ENCODE results near the gene SOHLH1.

The SOHLH1 gene

GRCh38 chr9:135712613-135713295 is 13.5 kb upstream of the SOHLH1 start:
- Histone ChIP-seq H3K4me1 (ENCODE audit: control insufficient read depth in 1 of 2, insufficient read depth in 2 of 2, low read length in 2 of 2) (no peaks in the 10 kb centered on the region), H3K9me3 (ENCODE audit: control insufficient read depth in 1 of 2, low read length in 2 of 2) (no peaks in the 10 kb centered on the region), H3K4me3 (ENCODE audit: low read depth in 1 of 2, low read length in 2 of 2) (no peak overlapping the region), H3K27ac (ENCODE audit: low read length) (no peak overlapping the region), H3K36me3 (ENCODE audit: control insufficient read depth in 1 of 2, insufficient read depth in 2 of 2, low read length in 2 of 2) (no peaks in the 10 kb centered on the region), H3K27me3 (ENCODE audit: low read depth, low read length) (peaks cover 11% of the 10 kb centered on the region)

- H3K9me3 ChIP-seq (ENCODE audit: control insufficient read depth in 1 of 2, low read length in 2 of 2): no peaks in the 10 kb centered on the region
- H3K27ac ChIP-seq (ENCODE audit: low read length): no peak overlapping the region
- peaks cover 11% of the 10 kb centered on the region for H3K27me3 ChIP-seq (ENCODE audit: low read depth, low read length)
- no peaks in the 10 kb centered on the region for H3K36me3 ChIP-seq (ENCODE audit: control insufficient read depth in 1 of 2, insufficient read depth in 2 of 2, low read length in 2 of 2)
- no peak overlapping the region for H3K4me3 ChIP-seq (ENCODE audit: low read depth in 1 of 2, low read length in 2 of 2)
- no peaks in the 10 kb centered on the region for H3K4me1 ChIP-seq (ENCODE audit: control insufficient read depth in 1 of 2, insufficient read depth in 2 of 2, low read length in 2 of 2)
These were observed 12.6 kb upstream of the SOHLH1 start for GRCh38 chr9:135711881-135712280.

GRCh38 chr9:135711391-135711790 is 12.1 kb upstream of the SOHLH1 start:
- Histone ChIP-seq H3K27ac (ENCODE audit: low read length) (no peak overlapping the region), H3K27me3 (ENCODE audit: low read depth, low read length) (peaks cover 11% of the 10 kb centered on the region), H3K9me3 (ENCODE audit: control insufficient read depth in 1 of 2, low read length in 2 of 2) (no peaks in the 10 kb centered on the region), H3K4me1 (ENCODE audit: control insufficient read depth in 1 of 2, insufficient read depth in 2 of 2, low read length in 2 of 2) (no peaks in the 10 kb centered on the region), H3K36me3 (ENCODE audit: control insufficient read depth in 1 of 2, insufficient read depth in 2 of 2, low read length in 2 of 2) (no peaks in the 10 kb centered on the region), H3K4me3 (ENCODE audit: low read depth in 1 of 2, low read length in 2 of 2) (no peak overlapping the region)

GRCh38 chr9:135708164-135708563 is 8.9 kb upstream of the SOHLH1 start:
- Histone ChIP-seq H3K9me3 (ENCODE audit: control insufficient read depth in 1 of 2, low read length in 2 of 2) (no peaks in the 10 kb centered on the region), H3K4me1 (ENCODE audit: control insufficient read depth in 1 of 2, insufficient read depth in 2 of 2, low read length in 2 of 2) (no peaks in the 10 kb centered on the region), H3K27ac (ENCODE audit: low read length) (no peak overlapping the region), H3K27me3 (ENCODE audit: low read depth, low read length) (peaks cover 5% of the 10 kb centered on the region), H3K4me3 (ENCODE audit: low read depth in 1 of 2, low read length in 2 of 2) (no peak overlapping the region), H3K36me3 (ENCODE audit: control insufficient read depth in 1 of 2, insufficient read depth in 2 of 2, low read length in 2 of 2) (no peaks in the 10 kb centered on the region)

GRCh38 chr9:135707252-135708138 is 8.2 kb upstream of the SOHLH1 start:
- H3K27ac ChIP-seq (ENCODE audit: low read length): no peak overlapping the region
- H3K36me3 ChIP-seq (ENCODE audit: control insufficient read depth in 1 of 2, insufficient read depth in 2 of 2, low read length in 2 of 2): no peaks in the 10 kb centered on the region
- peaks cover 5% of the 10 kb centered on the region for H3K27me3 ChIP-seq (ENCODE audit: low read depth, low read length)
- peaks cover 0 to under 1% of the 10 kb centered on the region in 2 donors for H3K4me1 ChIP-seq (ENCODE audit: control insufficient read depth in 1 of 2, insufficient read depth in 2 of 2, low read length in 2 of 2)
- no peak overlapping the region for H3K4me3 ChIP-seq (ENCODE audit: low read depth in 1 of 2, low read length in 2 of 2)
- no peaks in the 10 kb centered on the region for H3K9me3 ChIP-seq (ENCODE audit: control insufficient read depth in 1 of 2, low read length in 2 of 2)

- H3K36me3 ChIP-seq (ENCODE audit: control insufficient read depth in 1 of 2, insufficient read depth in 2 of 2, low read length in 2 of 2): no peaks in the 10 kb centered on the region
- H3K27me3 ChIP-seq (ENCODE audit: low read depth, low read length): peaks cover 5% of the 10 kb centered on the region
- H3K27ac ChIP-seq (ENCODE audit: low read length): no peak overlapping the region
- H3K9me3 ChIP-seq (ENCODE audit: control insufficient read depth in 1 of 2, low read length in 2 of 2): no peaks in the 10 kb centered on the region
- H3K4me1 ChIP-seq (ENCODE audit: control insufficient read depth in 1 of 2, insufficient read depth in 2 of 2, low read length in 2 of 2): peaks cover 0 to 10% of the 10 kb centered on the region in 2 donors
- H3K4me3 ChIP-seq (ENCODE audit: low read depth in 1 of 2, low read length in 2 of 2): no peak overlapping the region
These were observed 7.0 kb upstream of the SOHLH1 start for GRCh38 chr9:135706288-135706687.

- peaks cover 5% of the 10 kb centered on the region for H3K27me3 ChIP-seq (ENCODE audit: low read depth, low read length)
- H3K4me3 ChIP-seq (ENCODE audit: low read depth in 1 of 2, low read length in 2 of 2): no peak overlapping the region
- no peaks in the 10 kb centered on the region for H3K36me3 ChIP-seq (ENCODE audit: control insufficient read depth in 1 of 2, insufficient read depth in 2 of 2, low read length in 2 of 2)
These were observed 6.1 kb upstream of the SOHLH1 start for GRCh38 chr9:135705376-135705775.

GRCh38 chr9:135704483-135704882 is 5.2 kb upstream of the SOHLH1 start:
- Histone ChIP-seq H3K4me3 (ENCODE audit: low read depth in 1 of 2, low read length in 2 of 2) (no peak overlapping the region), H3K27ac (ENCODE audit: low read length) (no peak overlapping the region), H3K27me3 (ENCODE audit: low read depth, low read length) (peaks cover 5% of the 10 kb centered on the region), H3K9me3 (ENCODE audit: control insufficient read depth in 1 of 2, low read length in 2 of 2) (no peaks in the 10 kb centered on the region), H3K4me1 (ENCODE audit: control insufficient read depth in 1 of 2, insufficient read depth in 2 of 2, low read length in 2 of 2) (peaks cover 0 to 10% of the 10 kb centered on the region in 2 donors), H3K36me3 (ENCODE audit: control insufficient read depth in 1 of 2, insufficient read depth in 2 of 2, low read length in 2 of 2) (no peaks in the 10 kb centered on the region)

More at GRCh38 chr9:135705376-135705775, 6.1 kb upstream of the SOHLH1 start:
- Histone ChIP-seq H3K27ac (ENCODE audit: low read length) (no peak overlapping the region), H3K4me1 (ENCODE audit: control insufficient read depth in 1 of 2, insufficient read depth in 2 of 2, low read length in 2 of 2) (peaks cover 0 to 10% of the 10 kb centered on the region in 2 donors), H3K9me3 (ENCODE audit: control insufficient read depth in 1 of 2, low read length in 2 of 2) (no peaks in the 10 kb centered on the region)

GRCh38 chr9:135703726-135704125 is 4.4 kb upstream of the SOHLH1 start:
- Histone ChIP-seq H3K9me3 (ENCODE audit: control insufficient read depth in 1 of 2, low read length in 2 of 2) (no peaks in the 10 kb centered on the region), H3K4me3 (ENCODE audit: low read depth in 1 of 2, low read length in 2 of 2) (no peak overlapping the region), H3K36me3 (ENCODE audit: control insufficient read depth in 1 of 2, insufficient read depth in 2 of 2, low read length in 2 of 2) (no peaks in the 10 kb centered on the region), H3K27me3 (ENCODE audit: low read depth, low read length) (peaks cover 5% of the 10 kb centered on the region), H3K27ac (ENCODE audit: low read length) (no peak overlapping the region), H3K4me1 (ENCODE audit: control insufficient read depth in 1 of 2, insufficient read depth in 2 of 2, low read length in 2 of 2) (peaks cover 0 to 10% of the 10 kb centered on the region in 2 donors)

- Histone ChIP-seq H3K4me3 (ENCODE audit: low read depth in 1 of 2, low read length in 2 of 2) (peak within 1 kb of the TSS in 1 of 2 donors; percentile 6), H3K27me3 (ENCODE audit: low read depth, low read length) (peaks cover 5% of the 10 kb centered on the region), H3K27ac (ENCODE audit: low read length) (no peak within 1 kb of the TSS), H3K36me3 (ENCODE audit: control insufficient read depth in 1 of 2, insufficient read depth in 2 of 2, low read length in 2 of 2) (no peaks in the 10 kb centered on the region), H3K9me3 (ENCODE audit: control insufficient read depth in 1 of 2, low read length in 2 of 2) (no peaks in the 10 kb centered on the region), H3K4me1 (ENCODE audit: control insufficient read depth in 1 of 2, insufficient read depth in 2 of 2, low read length in 2 of 2) (peaks cover 0 to 10% of the 10 kb centered on the region in 2 donors)
These were observed 2.9 kb upstream of the SOHLH1 start, which contains the start of gene KCNT1 for GRCh38 chr9:135701959-135702721. Gene KCNT1 (plus strand): TSS chr9:135702185. CDS start chr9:135702259, 74 bp downstream.

Measured in muscle layer of duodenum (tissue), 2 donors.